ENCODE results near the gene TMEM178B.
"Not testable (repeated sequence)": the region's sequence is repeated elsewhere in the genome, so short reads cannot be mapped to it uniquely, and the experiment has no call there.

TMEM178B gene

GRCh38 chr7:141317033-141317585 lies 243.2 kb downstream of the TMEM178B start:
- no peak for DNase-seq

DNA sequence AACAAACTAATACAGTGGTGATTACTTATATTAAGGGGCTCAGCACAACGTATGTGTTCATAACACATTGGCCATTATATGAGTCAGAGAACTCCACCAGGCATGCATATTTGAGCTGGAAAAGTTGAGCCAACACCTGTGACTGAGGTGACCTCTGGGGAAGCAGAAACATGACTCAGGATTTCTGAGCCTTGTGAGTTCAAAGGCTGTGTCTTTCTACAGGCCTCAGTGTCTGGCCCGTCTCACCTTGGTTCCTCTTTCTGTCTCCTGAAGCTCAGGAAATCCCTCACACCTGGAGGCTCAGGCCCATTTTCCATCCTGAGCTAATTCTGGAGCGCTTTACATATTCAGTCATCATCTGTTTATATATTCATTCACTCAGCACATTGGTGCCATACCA lies 246.4 kb downstream of the TMEM178B start:
- DNase-seq: no peak

GRCh38 chr7:141322383-141322782 lies 248.5 kb downstream of the TMEM178B start:
- DNase-seq: no peak

DNA sequence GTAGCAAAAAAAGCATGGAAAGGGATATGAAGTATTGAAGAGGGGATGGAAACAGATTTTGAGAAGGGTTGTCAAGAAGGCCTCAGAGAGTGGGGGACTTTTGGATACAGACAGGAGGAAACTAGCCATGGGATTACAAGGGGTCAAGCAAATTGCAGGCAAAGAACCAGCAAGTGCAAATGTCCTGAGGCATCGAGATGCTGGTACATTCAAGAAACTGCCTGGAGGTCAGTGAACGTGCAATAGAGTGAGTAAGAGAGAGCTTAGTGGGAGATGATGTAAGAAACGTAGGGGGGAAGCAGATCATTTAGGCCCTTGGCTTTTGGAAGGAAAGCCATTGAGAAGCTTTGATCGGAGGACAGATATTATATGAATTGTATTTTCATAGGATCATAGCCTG lies 250.0 kb downstream of the TMEM178B start:
- DNase-seq: no peak

DNA sequence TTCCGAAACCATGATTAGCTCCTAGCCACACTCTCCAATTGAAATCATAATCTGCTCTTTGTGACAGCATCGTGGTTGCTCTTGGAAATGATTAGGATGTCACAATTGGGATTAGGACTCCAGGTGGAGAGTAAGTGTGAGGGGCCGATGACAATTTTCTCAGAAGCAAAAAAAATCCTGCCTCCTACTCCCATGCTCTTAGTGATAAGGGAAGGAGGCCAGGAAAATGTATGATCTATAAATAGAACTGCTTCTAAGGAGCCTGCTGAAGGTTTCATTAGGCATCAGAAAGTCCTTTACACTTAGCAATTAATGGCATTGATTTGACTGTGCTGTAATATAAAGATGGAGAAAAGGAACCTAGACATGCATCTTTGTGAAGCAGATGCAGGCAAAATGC lies 251.0 kb downstream of the TMEM178B start:
- no peak for DNase-seq

- no peak for DNase-seq
Observed at GRCh38 chr7:141325275-141325674, 251.4 kb downstream of the TMEM178B start.

- DNase-seq: no peak
Observed at GRCh38 chr7:141328290-141328689, 254.4 kb downstream of the TMEM178B start.

- DNase-seq: not testable (repeated sequence)
Observed at GRCh38 chr7:141330285-141330684, 256.4 kb downstream of the TMEM178B start.

DNA sequence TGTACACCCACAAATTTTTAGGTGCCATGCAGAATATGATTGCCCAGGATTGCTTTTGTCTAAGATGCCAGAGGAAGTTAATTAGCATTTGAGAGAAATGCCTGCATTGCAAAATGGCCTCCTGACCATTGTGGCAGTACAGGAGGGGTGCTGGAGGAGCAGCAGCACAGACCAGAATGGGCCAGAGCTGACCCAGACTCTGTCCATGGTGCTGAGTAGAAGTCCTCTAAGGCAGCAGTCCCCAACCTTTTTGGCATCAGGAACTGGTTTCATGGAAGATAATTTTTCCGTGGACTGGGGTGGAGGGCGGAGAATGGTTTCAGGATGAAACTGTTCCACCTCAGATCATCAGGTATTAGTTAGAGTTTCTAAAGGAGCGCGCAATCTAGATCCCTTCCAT lies 259.6 kb downstream of the TMEM178B start:
- DNase-seq: no peak

DNA sequence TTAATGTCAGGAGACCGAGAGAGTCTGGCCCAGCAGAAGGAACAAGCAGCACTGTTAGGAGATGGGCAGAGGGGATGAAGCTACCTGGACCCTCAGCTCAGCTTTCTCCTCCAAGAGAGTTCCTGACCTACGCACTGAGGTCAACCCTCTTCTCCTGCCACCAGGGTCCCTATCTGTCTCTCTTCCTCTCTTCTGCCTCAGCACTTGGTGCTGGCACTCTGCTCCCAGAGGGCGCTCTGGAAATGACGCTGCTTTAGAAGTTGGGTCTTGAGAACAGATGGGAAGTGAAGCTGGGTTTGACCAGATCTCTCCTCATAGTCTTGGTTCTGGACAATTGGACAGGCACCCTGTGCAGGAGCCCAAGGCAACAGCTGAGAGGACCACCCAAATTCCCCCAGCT lies 261.3 kb downstream of the TMEM178B start:
- no peak for DNase-seq

DNA sequence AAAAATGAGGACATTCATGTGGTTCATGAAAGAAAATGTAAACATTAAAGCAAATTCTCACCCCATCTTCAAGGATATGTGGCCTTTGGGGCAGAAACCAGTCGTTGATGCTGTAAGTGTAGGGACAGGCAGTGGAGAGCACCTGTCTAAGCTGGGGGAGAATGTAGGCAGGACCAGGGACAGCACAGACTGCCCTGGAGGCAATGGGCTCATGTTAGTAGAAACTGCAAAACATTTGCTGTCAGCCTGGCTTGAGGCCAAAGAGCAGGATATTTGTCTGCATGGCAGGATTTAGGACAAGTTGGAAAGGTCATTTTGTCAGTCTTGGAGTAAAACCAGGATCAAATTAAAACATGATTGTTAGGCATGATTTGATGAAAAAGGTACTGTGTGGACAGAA lies 265.7 kb downstream of the TMEM178B start:
- DNase-seq: no peak

DNA sequence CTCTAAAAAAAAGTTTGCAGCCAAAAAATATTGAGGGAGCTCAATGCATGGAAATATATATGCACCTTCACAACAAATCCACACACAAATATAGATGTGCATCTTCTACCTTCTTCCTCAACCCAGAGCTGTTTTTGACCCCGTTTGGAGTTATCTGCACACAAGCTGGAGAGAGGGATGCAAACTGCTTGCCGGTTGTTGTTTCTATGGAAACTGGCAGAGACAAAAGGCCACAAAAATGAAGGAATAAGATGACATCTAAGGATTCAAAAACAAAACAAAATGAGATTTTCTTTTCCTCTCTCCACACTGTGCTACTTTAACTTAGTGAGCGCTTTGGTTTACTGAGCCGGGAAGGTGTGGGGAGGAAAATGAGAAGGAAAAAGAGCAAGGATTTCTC lies 267.1 kb downstream of the TMEM178B start:
- DNase-seq: no peak

DNA sequence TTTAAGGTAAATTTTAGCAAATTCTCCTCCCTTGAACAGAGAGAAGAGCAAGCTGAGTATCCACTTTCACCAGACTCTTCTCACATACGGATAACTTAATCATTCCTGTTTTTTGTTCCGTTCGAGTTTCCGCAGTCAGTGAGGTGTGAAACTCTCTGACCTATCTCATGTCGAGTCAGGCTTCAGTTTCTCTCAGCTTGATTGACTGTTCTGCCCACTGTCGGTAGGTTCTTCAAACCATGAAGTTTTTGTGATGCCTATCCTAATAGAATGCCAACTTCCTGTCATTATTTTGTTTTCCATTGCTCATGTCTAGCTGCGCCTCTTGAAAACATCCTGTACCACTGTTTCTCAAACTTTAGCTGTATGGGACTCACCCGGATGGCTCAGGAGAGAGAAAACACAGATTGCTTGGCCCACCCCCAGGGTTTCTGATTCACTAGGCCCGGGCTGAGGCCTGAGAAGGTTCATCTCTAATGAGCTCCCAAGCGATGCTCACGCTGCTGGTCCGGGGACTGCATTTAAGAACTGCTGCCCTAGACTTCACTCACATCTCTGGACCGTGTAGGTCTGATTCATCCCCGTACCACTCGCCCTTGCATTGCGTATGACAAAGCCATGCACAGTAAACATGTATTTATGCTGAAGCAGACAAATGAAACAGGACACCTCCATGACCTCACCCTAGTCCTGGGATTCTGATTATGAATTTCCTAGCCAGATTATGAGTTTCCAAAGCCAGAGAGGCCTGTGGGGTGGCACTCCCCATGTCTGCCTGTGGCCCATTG lies 269.0 kb downstream of the TMEM178B start:
- no peak for DNase-seq

- DNase-seq: no peak
Observed at GRCh38 chr7:141344153-141344935, 270.5 kb downstream of the TMEM178B start.

- DNase-seq: no peak
Observed at GRCh38 chr7:141348728-141349127, 274.9 kb downstream of the TMEM178B start.

GRCh38 chr7:141349338-141349737 lies 275.5 kb downstream of the TMEM178B start:
- no peak for DNase-seq

DNA sequence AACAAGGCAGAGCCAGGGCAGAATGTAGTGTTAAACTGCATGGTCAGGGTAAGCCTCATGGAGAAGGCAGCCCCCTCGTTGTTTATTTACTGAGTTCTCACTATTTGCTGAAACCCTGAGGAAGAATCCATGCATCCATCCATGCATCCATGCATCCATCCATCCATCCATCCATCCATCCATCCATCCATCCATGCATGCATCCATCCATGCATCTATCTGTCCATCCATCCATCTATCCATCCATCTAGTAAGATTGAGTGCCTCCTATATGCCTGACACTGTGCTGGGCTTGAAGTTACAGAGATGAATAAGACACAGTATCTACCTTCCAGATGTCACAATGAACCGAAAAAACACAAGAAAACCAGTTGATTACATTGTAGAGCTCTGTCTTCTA lies 275.9 kb downstream of the TMEM178B start:
- DNase-seq: no peak

- no peak for DNase-seq
Observed at GRCh38 chr7:141351175-141351574, 277.3 kb downstream of the TMEM178B start.

- DNase-seq: no peak
Observed at GRCh38 chr7:141352955-141353354, 279.1 kb downstream of the TMEM178B start.

DNA sequence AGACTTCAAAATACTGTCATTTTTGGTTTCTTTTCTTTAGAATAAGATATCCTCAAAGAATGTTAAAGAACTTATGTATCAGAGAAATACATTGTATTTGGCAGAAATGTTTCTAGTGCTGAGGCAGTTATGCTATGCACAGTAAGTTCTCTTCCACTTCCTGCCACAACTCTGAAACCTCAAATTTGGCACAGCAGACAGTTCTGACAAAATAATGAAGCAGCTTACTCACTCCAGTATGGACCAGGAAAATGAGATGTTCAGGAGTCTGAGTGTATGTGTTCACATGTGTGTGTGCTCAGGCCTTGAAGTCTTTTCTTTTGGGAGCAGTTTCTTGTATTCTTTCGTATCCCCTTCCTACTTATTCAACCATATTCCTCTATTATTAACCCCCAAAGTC lies 280.4 kb downstream of the TMEM178B start:
- DNase-seq: no peak

- no peak for DNase-seq
Observed at GRCh38 chr7:141355032-141355431, 281.2 kb downstream of the TMEM178B start.

- no peak for DNase-seq
Observed at GRCh38 chr7:141356161-141356560, 282.3 kb downstream of the TMEM178B start.

DNA sequence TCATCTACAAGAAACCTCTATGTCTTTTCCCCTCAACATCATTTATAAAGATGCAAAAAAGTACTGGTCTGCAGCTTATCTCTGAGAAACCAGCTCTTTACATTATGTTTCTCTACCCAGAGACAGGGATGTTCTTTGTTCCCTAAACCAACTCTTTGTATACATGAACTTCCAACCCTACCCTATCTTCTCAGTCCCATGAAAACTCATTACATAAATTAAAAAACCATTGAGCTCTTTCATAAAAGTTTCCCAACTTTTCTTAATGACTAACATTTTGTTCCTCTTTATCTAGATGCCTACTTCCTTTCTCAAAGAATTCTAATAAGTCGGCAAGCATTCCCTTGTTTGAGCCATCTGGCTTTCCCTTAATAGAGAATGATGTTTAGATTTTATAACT lies 284.5 kb downstream of the TMEM178B start:
- DNase-seq: no peak

DNA sequence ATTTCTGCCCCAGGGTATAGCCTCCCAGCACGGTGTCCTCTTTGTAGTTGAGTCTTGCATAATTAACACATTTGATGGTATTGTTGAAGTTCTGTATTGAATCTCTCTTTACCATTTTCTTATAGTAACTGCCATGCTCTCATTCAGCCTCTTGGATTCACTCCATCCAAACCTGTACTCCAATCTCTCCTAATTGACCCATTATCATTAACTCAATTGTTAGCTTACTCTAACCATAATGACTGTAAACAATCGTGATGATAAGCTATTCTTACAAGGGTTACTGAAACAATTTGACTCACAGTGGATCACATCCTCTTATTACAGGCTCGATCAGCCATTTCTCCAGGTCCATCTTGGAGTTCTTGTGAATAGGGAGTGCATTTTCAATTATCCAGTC lies 285.4 kb downstream of the TMEM178B start:
- DNase-seq: no peak
